Thyroid gland (tissue), 4 donors: Measurements from ENCODE around the gene FNTB. TPM values are rescaled to one million over a fixed set of nuclear protein-coding genes. Genes with fewer than 3 reads are reported as not detected.

Experiments used
- DNase-seq, 2 donors: peaks; one replicate each; pipeline ENCODE4 v3.0.0-alpha.2; 2019
- H3K27ac ChIP-seq, 3 donors: fragments of 200-600 bp; sonication (generic); 1 replicate in 2 of 3; 2 replicates in 1 of 3; pipeline ENCODE4 v1.5.1; 2016 to 2019; ENCODE audit warnings: mild to moderate bottlenecking in 1 of 3, moderate library complexity in 1 of 3
- H3K27me3 ChIP-seq: fragments of 200-600 bp; sonication (generic); one replicate; pipeline ENCODE4 v1.5.1; 2019
- H3K36me3 ChIP-seq, 2 donors: fragments of 200-600 bp; sonication (generic); one replicate each; pipeline ENCODE4 v1.5.1; 2016 to 2019
- H3K4me1 ChIP-seq, 2 donors: fragments of 200-600 bp; sonication (generic); one replicate each; pipeline ENCODE4 v1.5.1; 2017 to 2019
- H3K4me3 ChIP-seq, 3 donors: fragments of 200-600 bp; sonication (generic); replicated peaks in 1 of 3; 1 replicate in 2 of 3; 2 replicates in 1 of 3; pipeline ENCODE4 v1.5.1; 2016; ENCODE audit warnings: mild to moderate bottlenecking in 1 of 3
- H3K9me3 ChIP-seq: fragments of 200-600 bp; sonication (generic); one replicate; pipeline ENCODE4 v1.5.1; 2017
- CTCF ChIP-seq, 6 experiments: fragments of 200-600 bp in 3 of 6; fragments of 450-650 bp in 3 of 6; sonication (generic) in 3 of 6; IDR thresholded peaks; one replicate each; pipeline ENCODE4 v1.5.1; 2016 to 2019; ENCODE audit warnings: antibody characterized with exemption in 6 of 6, mild to moderate bottlenecking in 2 of 6, inconsistent platforms in 1 of 6, moderate library complexity in 1 of 6
- POLR2A ChIP-seq, 2 donors: fragments of 450-650 bp; IDR thresholded peaks; one replicate each; pipeline ENCODE4 v1.6.1; 2017; ENCODE audit warnings: antibody characterized with exemption in 2 of 2, mild to moderate bottlenecking in 2 of 2, moderate library complexity in 1 of 2
- WGBS, 2 donors: methylation state at CpG; one replicate each; pipeline ENCODE4 v1.1.5; 2017; 5-methylcytosine and 5-hydroxymethylcytosine counted together
- intact Hi-C: fragments of 100-400 bp; cut with DNase I; formaldehyde crosslinking; loops from one replicate; pipeline ENCODE4 v1.15.1; 2023
- total RNA-seq, 4 donors: library from RNA; depleted of rRNA; stranded (reverse); fragments of >200 nt; gene quantifications; one replicate each; pipeline ENCODE4 v1.2.3, GENCODE V29; 2016

Gene FNTB
- total RNA-seq, 4 donors from 2014 or later: 7.8 to 27.0 (median 18.8) TPM

DNA sequence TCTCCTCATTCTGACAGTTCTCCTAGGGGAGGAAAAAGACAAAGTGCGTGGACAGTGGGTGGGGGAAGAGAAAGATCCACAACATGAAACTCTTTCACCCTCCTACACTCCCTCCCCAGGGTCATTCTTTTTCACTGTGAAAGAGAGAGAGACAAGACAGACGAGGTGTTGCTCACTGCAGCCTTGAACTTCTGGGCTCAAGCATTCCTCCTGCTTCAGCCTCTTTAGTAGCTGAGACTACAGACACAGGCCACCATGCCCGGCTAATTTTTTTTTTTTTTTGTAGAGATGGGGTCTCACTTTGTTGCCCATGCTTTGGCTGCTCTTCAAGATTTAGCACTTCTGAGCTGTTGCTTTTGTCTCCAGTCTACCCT, 46.9 kb upstream of the FNTB start:
- H3K4me3 ChIP-seq: no peak overlapping the region
- no peaks in the 10 kb centered on the region for H3K9me3 ChIP-seq
- 65 to 67% methylated on average over 3 of the region's 3 CpGs for WGBS, 2 donors
- H3K4me1 ChIP-seq: peaks cover 0 to 5% of the 10 kb centered on the region in 2 donors
- no peaks in the 10 kb centered on the region for H3K36me3 ChIP-seq
- intact Hi-C loops: no loop called here
- no peak overlapping the region for H3K27ac ChIP-seq
- DNase-seq: no peak
- no peaks in the 10 kb centered on the region for H3K27me3 ChIP-seq
- TF ChIP-seq POLR2A (IDR thresholded peaks at IDR 0.05) (no peak), CTCF (IDR thresholded peaks at IDR 0.05) (no peak)

DNA sequence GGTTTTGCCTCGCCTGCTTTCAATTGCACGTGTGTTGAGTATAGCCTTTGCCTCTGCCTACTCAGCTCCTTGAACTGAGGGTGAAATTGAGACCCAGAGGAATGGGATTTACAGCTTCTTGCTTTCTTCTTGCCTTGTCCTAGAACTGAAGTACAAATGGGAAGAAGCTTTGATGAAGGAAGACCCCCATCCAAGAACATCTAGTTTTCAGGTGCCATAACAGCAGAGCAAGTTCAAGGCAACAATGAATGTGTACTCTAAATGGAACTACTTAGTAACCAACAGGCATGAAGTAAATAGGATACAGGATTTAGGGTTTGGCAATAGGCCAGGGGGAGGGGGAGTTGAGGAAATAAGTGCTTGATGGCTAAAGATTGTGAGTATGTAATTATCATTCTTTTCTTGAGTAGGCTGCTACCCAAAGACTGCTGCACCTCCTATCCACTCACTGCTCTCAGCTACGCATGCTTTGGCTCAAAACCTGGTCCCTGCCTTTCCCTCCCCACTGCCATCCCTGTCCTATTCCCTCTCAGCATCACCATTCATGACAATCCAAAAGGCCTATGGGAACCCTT, 46.3 kb upstream of the FNTB start:
- intact Hi-C loops: no loop called here
- Histone ChIP-seq H3K36me3 (no peaks in the 10 kb centered on the region), H3K4me3 (no peak overlapping the region), H3K9me3 (no peaks in the 10 kb centered on the region), H3K4me1 (peaks cover 0 to 5% of the 10 kb centered on the region in 2 donors), H3K27ac (no peak overlapping the region), H3K27me3 (no peaks in the 10 kb centered on the region)
- no peak for DNase-seq
- TF ChIP-seq CTCF (IDR thresholded peaks at IDR 0.05) (no peak), POLR2A (IDR thresholded peaks at IDR 0.05) (no peak)
- WGBS, 2 donors: 92 to 93% methylated on average over 3 of the region's 3 CpGs

GRCh38 chr14:64942531-64943111, 44.1 kb upstream of the FNTB start, which contains the start of gene GPX2:
GPX2 (minus strand) TSS chr14:64942745; CDS start chr14:64942726, 19 bp downstream.
- no peaks in the 10 kb centered on the region for H3K27me3 ChIP-seq
- intact Hi-C loops: no loop called here
- H3K36me3 ChIP-seq: no peaks in the 10 kb centered on the region
- no peaks in the 10 kb centered on the region for H3K9me3 ChIP-seq
- WGBS, 2 donors: 83 to 86% methylated on average over 13 of the region's 13 CpGs
- TF ChIP-seq CTCF (IDR thresholded peaks at IDR 0.05): no peak
- no peak for TF ChIP-seq POLR2A (IDR thresholded peaks at IDR 0.05)
- H3K27ac ChIP-seq: no peak within 1 kb of the TSS
- H3K4me3 ChIP-seq: no peak within 1 kb of the TSS
- no peak for DNase-seq
- no peaks in the 10 kb centered on the region for H3K4me1 ChIP-seq

GRCh38 chr14:64943556-64943955, 43.1 kb upstream of the FNTB start:
- Histone ChIP-seq H3K4me1 (no peaks in the 10 kb centered on the region), H3K36me3 (no peaks in the 10 kb centered on the region), H3K27me3 (no peaks in the 10 kb centered on the region), H3K9me3 (no peaks in the 10 kb centered on the region), H3K4me3 (no peak overlapping the region), H3K27ac (no peak overlapping the region)
- WGBS, 2 donors: 86 to 91% methylated on average over 6 of the region's 6 CpGs
- TF ChIP-seq CTCF (IDR thresholded peaks at IDR 0.05) (no peak), POLR2A (IDR thresholded peaks at IDR 0.05) (no peak)
- DNase-seq: no peak
- intact Hi-C loops: no loop called here

- TF ChIP-seq CTCF (IDR thresholded peaks at IDR 0.05): no peak
- no peak for TF ChIP-seq POLR2A (IDR thresholded peaks at IDR 0.05)
- WGBS, 2 donors: 86 to 96% methylated on average over 2 of the region's 2 CpGs
- H3K9me3 ChIP-seq: no peaks in the 10 kb centered on the region
- H3K27ac ChIP-seq: no peak overlapping the region
- intact Hi-C loops: no loop called here
- H3K36me3 ChIP-seq: no peaks in the 10 kb centered on the region
- H3K4me1 ChIP-seq: no peaks in the 10 kb centered on the region
- H3K4me3 ChIP-seq: no peak overlapping the region
- no peaks in the 10 kb centered on the region for H3K27me3 ChIP-seq
- DNase-seq: no peak
Measured at GRCh38 chr14:64944041-64944440, 42.7 kb upstream of the FNTB start.
